ENCODE results near the gene GID4.
A peak's percentile ranks its signal among the peaks of the same experiment; 100 is the strongest.
"Not testable (repeated sequence)": the region's sequence is repeated elsewhere in the genome, so short reads cannot be mapped to it uniquely, and the experiment has no call there.

GID4 gene

DNA sequence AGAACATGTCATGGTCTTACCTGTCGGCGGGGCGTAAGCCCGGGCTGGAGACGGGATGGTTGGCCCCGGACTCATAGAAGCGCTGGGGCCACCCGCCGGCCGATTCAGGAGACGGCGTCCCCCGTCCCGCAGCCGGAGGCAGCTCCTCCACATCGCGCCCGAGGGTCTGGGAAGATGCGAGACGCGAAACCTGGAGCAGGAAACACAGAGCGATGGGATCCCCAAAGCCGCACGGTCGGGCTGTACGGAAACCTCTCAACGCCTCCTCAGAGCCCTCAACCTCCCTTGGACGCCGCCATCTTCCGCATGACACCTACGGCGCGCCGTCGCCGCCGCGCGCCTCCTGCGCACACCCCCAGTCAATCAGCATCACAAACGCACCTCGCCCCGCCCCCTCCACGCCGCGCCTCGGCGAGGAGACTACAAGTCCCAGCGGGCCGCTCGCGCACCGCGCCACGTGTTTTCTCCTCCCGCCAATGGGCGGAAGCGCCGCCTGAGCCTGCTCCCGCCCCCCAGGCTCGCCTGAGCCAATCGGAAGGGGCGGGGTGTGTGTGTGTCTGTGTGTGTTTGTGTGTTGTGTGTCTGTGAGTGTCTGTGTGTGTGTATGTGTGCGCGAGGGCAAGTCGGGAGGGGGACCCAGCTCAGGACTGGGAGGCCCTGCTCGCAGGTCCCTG lies at the start of gene GID4, which contains the start of gene ATPAF2:
TSS of gene GID4 (plus strand) at position 548 of the 674 bp plus-strand sequence. CDS start at position 605, 57 bp downstream.
TSS of gene ATPAF2 (minus strand) at position 308 of the 674 bp plus-strand sequence. CDS start at position 153, 155 bp downstream.
- peak; percentile 100 for DNase-seq

DNA sequence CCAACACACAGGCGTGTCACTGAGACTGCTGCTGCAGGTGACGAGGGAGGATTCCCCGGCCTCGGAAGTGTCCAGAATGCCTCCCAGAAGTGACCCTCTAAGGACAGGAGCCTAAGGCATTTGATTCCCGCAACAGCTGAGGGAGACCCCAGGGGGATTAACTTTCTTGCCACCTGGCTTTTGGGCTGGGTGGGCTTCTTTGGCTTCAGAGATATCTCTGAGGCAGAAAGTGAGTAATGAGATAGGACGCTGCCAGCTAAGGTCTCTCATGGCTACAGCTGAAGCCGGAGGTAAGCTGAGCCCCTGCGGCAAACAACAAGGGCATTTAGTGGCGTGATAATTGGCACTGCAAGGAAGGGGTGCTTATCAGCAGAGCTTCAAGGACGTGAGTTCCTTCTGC lies 49.6 kb upstream of the GID4 start:
- no peak for DNase-seq

DNA sequence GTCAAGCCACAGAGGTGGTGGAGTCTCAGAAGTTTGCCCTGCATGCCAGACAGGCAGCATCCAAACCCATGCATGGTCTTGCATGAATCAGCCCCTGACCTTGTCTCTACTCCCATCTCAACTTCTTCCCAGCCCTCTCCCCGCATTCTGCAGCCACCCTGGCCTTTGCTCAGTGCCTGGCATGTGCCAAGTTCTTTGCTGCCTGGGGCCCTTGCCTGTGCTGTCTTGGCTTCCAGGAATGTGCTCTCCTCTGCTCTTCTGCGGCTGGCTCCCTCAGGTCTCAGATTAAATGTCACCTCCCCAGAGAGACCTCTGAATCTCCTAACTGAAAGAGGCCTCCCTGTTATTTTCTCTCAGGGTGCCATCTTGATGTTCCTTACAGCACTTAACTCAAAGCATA lies 48.9 kb upstream of the GID4 start:
- DNase-seq, result no peak

DNA sequence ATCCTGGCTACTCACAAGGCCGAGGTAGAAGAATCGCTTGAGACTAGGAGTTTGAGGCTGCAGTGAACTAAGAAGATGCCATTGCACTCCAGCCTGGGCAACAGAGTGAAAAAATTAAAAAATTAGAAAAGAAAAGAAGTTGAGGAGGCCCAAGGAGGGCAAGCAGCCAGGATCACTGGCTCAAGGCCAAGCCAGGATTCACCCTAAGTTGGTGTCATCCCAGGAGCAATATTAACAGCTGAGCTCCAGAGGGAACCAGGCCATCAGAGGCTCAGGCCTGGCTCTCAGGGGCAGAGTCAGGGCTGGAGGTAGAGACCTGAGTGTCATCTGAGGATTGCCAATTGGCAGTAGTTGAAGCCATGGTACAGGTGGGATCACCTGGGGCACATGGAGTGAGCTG lies 45.8 kb upstream of the GID4 start:
- no peak for DNase-seq

DNA sequence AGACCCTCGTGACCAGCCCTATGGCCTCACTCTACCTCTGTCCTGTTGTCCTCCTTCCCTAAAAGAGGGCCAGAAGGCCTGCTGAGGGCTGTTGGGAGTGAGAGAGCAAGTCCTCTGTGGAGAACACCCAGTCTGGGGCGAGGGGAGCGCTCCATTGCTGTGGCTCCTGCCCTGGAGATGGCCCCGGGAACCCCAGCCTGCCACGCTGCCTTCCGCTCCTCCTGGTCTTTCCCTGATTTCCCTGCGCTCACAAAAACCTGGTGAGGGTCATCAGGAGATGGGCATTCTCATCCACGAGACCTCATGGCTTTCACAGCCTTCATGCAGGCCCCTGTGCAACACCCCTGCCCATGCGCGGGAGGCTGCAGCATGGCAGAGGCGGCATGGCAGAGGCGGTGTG lies 45.4 kb upstream of the GID4 start:
- no peak for DNase-seq

DNA sequence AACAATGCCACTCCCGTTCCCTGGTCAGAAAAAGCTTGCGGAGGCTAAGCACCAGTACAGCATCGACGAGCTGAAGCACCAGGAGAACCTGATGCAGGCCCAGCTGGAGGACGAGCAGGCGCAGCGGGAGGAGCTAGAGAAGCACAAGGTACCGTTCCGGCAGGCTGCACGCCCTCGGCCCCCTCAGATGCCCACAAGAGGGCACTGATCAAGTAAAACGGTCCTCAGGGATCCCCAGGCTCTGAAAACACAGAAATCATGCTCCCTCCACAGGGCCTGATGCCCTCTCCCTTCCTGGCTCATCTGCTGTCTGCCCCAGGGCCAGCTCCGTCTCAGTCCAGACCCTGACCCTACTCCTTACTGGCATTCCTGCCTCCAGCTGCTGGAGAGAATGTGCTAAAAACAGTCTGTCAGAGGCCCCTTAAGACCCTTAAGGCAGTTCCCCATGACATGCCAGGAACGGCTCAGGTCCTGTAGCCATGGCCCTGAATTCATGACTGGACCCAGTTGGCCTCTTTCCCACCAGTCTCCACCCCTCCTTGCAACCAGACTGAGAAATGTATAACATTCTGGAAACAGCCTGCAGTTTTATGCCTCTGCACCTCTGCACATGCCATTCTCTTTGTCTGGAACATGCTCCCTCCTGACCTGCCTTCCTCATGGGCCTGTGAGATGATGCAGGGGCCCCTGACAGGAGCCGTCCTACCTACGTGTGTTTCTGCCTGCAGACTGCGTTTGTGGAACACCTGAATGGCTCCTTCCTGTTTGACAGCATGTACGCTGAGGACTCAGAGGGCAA lies 44.7 kb upstream of the GID4 start:
- peak; percentile 24 for DNase-seq

DNA sequence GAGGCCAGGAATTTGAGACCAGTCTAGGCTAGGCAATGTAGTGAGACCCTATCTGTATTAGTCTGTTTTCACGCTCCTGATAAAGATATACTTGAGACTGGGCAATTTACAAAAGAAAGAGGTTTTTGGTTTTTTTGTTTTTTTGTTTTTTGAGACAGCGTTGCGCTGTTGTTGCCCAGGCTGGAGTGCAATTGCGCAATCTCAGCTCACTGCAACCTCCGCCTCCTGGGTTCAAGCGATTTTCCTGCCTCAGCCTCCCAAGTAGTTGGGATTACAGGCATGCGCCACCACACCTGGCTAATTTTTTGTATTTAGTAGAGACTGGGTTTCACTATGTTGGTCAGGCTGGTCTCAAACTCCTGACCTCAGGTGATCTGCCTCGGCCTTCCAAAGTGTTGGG lies 43.3 kb upstream of the GID4 start:
- not testable (repeated sequence) for DNase-seq

DNA sequence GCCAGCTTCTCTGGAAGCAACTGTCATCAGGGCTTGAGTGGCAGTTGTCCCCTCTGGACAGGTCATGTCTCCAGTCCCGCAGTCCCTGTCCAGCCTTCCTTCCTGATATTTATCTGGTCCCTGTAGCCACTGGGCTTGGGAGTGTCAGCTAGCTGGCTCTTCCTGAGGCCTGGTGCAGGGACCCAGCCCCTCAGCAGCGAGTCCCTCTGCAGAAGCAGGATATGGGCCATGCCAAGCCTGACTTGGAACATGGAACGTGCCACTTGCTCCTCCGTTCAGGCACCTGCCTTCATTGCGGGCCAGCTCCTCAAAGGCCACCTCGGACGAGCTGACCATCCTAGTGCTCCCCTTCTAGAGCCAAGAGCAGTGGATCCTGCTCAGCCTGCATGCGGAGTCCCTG lies 40.3 kb upstream of the GID4 start:
- DNase-seq, result no peak

DNA sequence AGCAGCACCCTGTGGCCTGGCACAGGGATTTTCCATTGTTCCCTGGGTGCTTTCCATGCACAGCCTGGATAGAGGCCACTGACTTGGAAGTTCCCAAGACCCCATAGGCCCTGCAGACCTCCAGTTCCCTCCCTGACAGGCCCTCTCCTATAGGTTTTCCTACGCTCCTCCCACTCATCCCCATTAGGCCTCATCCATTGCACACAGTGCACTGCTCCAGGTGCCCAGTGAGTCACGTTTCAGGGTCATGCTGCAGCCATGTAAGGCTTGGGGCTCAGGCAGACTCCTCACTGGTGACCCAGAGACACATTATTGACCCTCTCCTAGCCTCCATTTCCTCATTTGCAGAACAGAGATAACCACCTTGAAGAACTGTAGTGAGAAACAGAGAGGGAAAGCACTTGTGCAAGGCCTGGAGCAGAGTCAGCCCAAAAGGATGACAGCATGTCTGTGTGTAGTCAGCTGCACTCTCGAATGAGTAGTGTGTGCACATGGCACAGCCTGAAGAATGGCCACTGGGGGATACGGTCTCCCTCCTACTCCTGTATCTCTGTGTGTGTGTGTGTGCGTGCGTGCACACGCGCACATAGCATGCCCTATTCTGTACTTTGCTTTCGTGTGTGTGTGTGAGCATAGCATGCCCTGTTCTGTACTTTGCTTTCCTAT lies 39.7 kb upstream of the GID4 start:
- DNase-seq, result no peak

DNA sequence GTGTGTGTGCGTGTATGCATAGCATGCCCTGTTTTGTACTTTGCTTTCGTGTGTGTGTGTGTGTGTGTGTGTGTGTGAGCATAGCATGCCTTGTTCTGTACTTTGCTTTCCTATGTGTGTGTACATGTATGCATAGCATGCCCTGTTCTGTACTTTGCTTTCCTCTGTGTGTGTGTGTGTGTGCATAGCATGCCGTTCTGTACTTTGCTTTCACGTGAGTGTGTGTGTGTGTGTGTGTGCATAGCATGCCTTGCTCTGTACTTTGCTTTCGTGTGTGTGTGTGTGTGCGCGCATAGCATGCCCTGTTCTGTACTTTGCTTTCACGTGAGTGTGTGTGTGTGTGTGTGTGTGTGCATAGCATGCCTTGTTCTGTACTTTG lies 39.2 kb upstream of the GID4 start:
- DNase-seq, result no peak

DNA sequence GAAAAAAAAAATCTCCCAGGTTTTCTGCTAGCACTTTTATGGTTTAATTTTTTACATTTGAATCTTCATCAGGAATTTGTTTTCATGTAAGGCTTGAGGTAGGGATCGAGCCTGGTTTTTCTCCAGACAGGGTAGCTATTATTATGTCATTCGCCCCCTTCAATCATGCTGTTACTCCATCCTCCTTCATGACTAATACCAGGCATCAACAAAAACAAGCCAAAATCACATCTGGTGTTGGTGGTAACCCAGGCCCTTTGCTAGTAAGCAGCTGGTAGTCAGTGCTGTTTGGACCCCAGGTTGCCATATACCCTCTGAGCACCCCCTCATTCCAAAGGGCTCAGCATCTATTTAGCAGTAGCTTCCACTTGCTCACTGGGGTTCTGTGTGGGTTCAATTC lies 37.0 kb upstream of the GID4 start:
- DNase-seq, result no peak

DNA sequence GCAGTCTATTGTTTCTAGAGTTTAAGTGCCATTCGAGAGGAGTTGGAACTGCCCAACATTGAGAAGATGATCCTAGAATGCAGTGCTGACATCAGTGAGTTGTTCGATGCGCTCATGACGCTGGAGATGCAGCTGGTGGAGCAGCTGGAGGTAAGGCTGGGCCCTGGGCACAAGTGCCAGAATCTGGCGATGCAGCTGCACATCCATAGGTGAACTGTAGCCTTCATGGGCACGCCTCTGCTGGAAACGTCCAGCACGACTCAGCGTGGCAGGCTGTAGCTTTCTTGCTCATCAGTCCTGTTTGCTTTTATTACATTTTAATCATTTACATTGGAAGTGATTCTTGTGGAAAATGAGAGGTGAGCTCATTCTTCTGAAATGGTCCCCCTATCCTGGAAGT lies 34.9 kb upstream of the GID4 start:
- no peak for DNase-seq

DNA sequence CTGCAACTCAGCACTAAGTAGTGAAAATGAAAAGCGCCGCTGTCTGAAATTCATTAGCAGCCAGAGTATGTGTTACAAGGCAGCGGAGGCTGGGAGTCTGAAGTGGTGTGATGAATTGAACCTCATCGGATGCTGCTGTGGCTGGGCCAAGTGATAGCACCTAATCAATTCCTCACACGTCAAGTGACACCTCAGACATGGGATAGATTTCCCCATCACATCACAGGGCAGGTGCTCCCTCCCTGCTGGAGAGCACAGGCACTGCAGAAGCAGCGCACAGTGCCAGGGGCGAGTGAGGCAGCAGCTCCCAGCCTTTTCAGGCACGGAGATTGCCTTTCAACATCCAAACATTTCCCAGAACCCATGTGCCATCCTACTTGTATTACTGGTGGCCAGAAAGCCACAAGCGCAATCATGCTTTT lies 34.3 kb upstream of the GID4 start:
- DNase-seq, result no peak

DNA sequence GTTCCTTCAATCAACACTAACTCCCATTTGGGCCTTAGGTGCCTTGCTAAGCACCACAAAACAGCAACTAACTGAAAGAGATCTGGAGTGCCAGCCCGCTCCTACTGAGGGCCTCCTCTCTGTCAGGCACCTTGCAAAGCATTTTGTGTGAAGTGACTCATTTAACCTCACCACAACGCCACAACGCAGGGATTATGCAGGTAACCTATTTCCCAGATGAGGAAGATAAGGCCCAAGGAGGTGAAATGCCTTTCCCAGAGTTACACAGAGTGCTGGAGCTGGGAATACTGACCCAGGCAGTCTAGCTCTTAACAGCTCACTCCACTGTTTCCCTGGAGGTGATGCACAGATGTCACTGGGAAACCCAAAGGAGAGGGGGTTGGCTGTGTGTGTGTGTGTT lies 33.7 kb upstream of the GID4 start:
- DNase-seq, result no peak

DNA sequence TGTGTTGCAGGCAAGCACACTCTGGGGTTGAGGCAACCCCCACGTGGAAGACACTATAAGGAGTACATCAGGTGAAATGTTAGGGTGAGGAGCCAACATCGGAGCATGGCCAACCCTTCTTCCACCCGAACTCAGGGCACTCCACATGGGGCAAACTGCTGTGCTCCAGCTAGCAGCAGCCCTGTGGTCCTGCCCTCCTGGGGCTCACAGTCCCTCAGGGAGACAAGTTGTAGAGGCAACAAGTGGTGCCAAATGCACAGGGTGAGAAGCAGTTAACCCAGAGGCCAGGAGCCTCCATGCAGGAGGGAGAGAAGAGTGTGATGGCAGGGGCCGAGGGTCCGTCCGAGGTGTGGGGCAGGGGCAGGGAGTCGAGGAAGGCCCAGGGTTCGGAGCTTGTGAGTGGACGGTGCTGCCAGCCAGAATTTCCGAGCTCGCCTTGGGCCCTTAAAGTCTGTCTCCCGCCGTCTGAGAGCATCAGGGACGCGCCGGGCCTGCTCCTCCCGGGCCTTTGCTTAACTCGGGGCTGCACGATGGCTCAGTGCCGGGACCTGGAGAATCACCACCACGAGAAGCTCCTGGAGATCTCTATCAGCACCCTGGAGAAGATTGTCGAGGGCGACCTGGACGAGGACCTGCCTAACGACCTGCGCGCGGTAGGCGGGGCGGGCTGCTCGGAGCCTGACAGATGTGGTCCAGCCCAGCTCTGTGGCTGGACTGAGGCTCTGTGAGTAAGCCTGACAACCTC lies 32.5 kb upstream of the GID4 start:
- no peak for DNase-seq

DNA sequence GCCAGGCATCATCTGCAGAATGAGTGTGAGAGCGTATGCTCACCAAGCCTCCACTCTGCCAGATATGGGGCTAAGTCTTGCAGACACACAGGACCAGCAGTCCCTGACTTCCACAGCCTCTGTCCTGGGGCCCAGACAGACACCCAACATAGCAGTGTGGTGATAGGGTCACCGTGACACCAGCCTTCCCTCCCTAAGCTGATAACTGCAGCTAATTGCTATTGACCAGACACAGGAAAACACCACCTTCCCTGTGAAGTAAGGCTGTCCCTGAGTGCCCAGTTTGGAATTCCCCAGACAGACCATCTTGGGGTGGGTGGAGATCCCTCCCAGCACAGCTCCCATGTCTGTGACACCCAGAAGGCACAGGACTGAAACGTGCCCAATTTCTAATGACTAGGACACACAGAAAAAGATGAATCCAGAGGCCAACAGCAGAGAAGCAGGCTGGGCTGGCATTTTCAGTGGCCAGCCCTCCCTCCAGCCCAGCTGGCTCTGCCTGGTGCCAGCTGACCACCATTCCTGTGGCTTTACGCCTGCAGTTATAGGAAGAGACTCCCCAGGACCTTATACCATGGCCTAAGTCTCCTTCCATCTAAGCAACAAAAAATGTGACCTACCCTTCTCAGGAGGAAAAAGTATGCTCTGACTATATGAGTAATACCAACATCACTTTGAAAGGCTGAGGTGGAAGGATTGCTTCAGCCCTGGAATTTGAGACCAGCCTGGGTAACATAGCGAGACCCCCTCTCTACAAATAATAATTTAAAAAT lies 30.5 kb upstream of the GID4 start:
- DNase-seq, result no peak

DNA sequence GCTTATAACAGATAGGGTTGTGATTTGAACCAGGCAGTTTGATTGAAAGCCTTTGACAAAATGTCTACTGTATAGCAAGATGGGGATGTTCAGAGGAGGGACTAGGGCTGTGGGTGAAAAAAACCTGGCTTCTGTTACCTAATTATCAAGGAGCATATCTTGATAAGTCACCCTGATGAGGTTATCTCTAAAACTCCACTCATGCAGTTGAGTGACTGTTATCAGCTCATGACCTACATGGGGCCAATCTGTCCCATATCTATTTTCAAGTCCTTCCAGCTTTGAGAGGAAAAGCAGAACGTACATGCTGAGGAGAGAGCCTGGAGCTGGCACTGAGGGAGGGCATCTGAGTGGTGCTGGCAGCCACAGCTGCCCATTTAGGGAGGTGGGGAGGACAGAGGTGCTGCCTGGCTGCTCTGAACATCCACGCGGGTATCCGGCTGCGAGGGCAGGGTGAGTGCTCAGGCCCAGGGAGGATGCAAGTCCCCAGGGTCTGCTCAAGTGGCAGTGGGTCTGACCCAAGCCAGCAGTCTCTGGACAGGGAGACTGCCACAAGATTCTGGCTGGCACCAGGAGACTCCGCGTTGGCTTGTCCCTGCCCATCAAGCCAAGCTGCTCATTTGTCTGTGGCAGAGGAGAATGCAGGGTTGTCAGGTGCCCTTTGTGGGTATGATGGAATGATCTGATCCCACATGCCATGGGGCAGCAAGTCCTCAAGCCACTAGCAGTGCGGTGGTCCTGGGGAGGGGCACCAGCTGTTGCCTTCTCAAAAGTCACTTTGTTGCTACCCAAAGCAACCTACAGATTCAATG lies 29.4 kb upstream of the GID4 start:
- DNase-seq, result no peak

DNA sequence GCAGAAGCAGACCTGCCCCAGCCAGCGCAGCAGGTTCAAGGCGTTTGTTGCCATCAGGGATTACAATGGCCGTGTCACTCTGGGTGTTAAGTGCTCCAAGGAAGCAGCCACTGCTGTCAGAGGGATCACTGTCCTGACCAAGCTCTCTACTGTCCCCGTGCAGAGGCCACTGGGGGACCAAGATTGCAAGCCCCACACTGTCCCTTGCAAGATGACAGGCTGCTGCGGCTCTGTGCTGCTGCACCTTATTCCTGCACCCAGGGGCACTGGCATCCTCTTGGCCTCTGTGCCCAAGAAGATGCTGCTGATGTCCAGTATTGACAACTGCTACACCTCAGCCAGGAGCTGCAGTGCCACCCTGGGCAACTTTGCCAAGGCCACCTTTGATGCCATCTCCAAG lies 27.9 kb upstream of the GID4 start:
- DNase-seq, result no peak

DNA sequence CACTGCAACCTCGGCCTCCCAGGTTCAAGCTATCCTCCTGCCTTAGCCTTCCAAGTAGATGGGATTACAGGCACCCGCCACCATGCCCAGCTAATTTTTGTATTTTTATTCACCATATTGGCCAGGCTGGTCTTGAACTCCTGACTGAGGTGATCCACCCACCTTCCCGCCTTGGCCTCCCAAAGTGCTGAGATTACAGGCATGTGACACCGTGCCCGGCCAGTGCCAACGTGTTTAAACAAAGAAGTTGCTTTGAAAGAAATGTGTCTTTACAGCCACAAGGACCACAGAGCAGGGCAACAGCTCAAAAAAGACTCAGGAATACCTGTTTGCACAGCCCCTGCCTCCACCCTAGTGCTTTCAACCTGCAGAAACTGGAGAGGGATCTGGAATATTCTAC lies 25.2 kb upstream of the GID4 start:
- DNase-seq, result no peak

DNA sequence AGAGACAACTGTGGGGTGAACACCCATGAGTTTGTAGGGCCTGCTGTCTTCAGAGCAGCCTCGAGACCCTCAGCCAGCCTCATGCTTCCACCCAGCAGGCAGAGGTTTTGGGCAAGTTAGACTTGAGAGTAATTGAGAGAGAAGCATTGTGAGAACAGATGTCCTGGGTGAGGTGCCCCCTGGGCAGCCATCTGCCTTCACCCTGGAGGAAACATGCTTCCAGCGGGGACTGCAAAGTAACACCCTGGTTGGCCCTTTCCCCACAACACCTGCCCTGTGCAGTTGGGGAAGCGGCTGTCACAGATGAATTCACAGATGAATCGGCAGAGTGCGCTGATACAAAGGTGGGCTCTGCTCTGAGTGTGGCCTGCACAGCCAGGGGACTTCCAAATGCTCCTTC lies 23.6 kb upstream of the GID4 start:
- no peak for DNase-seq

DNA sequence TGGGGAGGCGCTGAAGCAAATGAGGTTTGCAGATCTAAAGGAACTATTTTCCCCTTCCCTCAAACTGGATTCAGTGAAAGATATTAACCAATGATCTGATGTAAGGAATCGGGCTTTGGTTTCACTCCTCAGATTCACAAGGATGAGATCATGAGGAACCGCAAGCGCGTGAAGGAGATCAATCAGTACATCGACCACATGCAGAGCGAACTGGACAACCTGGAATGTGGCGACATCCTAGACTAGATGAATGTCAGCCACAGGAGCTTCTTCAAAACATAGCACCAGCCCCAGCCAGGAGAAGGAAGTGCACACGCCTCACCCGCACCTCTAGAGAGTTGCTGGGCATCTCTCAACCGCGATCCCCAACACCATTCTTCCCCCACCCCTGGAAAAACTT lies 22.8 kb upstream of the GID4 start:
- DNase-seq, result no peak

DNA sequence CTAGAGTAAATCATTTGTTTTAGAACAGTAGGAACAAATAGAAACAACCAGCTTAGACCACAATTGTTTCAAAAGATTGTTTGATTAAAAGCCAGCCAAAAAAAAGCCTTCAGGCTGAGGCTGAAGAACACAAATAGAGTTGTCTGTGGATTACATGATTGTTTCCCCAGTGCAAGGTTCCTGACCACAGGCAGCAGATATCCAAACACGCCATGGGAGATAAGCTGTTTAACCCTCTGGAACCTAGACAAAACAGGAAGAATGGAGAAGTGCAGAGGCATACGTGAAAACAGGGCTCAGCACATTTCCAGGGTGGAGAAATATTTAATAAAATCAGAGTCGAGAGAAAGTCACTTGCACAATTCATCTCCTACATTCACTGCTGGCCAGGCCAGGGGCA lies 21.2 kb upstream of the GID4 start:
- DNase-seq, result no peak
